Putamen (tissue), 1 donor: Measurements from ENCODE around the gene SUCLG2.
"Not testable (repeated sequence)": the region's sequence is repeated elsewhere in the genome, so short reads cannot be mapped to it uniquely, and the experiment has no call there.

Experiments
- DNase-seq: peaks from one replicate; pipeline ENCODE4 v3.0.0-alpha.2; 2016; ENCODE audit warnings: low spot score

Gene SUCLG2

DNA sequence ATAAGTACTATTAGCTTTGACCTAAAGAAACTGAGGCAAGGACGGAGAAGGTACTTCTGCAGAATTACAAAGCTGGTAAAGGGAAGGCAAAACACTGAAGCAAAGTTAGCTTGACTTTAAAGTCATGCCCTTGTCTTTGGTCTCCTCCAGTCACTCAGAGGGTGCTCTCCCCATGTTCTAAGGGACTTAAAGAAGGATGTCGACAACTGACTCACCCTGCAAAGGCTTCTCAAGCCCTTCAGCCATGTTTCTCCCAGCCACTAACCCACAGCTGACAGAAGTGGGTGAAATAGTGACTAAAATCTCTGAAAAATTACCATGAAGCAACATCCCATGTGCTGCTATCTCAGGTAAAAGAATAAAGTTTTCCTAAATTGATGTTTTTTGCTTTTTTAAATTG is 46.4 kb downstream of the SUCLG2 start:
- DNase-seq = no peak

DNA sequence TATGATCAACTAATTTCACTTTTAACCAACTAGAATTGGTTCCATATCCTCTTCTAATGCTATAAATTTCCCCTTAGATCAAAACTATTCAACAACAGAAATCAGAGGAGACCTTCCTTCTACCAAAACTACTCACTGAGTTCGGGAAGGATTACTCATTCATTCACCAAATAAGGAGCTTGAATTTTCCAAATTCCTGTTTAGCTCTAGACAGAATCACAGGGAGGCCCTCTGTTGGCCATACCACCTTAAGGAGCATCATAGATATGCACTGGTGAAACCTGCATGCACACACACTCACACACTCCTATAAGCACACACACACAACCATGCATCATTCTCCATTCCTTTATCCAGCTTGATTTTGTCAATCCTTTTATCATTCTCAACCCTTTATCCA is 49.0 kb downstream of the SUCLG2 start:
- DNase-seq = no peak

DNA sequence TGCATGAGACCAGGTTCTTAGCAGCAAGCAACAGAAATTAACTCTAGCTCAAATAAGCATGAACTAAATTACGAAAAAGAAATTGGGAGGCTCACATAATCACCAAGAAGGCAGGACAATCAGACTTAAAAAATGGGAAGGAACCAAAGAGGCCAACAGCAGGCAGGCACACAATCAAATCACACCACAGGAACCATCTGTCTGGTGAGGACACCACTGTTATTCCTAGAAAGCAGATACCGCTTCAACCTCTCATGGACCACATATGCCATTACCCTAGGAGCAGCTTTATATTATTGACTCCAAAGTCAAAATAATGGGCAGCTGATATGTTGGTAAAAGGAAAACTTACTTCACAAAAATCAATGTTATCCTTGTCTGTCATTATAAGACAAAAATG is 51.6 kb downstream of the SUCLG2 start:
- no peak for DNase-seq

DNA sequence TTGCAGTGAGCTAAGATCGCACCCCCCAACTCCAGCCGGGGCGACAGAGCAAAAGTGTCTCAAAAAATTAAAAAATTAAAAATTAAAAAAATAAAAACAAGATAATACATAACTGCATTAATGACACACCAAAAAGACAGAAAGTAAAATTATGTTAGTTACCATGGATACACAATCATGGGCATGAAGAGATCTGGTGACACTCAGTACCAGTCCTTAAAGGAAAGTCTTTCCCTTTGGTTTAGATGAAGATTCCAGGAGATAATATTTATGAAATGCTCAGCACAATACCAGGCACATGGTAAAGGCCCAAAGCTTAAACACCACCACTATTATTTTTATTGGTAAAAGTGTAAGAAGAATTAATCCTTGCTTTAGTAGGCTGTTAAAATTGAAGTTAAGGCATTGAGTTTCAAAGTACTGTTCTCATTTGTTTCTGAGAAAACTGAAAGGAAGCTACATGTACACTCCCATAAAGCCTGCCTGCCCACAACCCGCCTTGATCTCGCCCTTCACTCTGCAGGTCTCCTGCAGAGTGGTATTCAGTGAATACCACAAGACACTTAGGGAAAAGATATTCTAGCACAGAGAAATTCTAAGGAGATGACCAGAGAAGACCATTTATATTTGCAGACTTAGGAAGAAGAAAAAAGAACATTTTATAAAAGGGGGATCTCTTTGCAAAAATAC is 52.3 kb downstream of the SUCLG2 start:
- DNase-seq = no peak

DNA sequence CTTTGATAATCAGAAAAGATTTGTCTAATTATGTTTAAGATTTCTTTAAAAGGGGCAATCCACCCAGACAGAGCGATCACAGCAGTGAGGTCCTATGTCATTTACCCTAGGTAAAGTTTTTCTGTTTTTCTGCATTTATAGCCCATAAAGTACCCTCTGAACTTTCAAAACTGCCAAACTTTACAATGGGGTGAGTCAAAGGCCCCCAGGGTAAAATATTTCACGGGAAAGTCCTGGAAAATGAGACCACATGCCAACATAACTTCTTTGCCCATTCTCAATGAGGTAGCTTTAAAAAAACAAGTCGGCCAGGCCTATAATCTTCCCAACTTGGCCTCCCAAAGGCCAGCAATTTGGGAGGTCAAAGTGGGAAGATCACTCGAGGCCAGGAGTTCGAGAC is 53.0 kb downstream of the SUCLG2 start:
- DNase-seq = no peak

DNA sequence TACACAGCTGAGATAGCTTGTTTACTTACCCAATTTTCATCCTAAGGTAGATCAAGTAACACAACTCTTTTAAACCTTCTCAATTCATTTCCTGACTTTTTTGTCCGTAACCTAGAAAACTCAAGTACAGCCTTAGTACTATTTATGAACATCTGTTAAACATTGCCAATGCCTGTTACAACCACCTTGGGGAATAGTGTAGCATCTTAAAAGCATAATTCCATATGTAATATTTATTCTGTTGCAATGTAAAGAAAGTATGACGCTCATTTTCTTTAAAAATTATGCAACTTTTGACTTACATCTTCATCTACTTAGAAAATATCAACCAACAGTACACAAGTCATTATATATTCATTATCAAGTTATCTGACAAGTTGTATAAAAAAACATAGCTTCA is 54.6 kb downstream of the SUCLG2 start:
- no peak for DNase-seq

DNA sequence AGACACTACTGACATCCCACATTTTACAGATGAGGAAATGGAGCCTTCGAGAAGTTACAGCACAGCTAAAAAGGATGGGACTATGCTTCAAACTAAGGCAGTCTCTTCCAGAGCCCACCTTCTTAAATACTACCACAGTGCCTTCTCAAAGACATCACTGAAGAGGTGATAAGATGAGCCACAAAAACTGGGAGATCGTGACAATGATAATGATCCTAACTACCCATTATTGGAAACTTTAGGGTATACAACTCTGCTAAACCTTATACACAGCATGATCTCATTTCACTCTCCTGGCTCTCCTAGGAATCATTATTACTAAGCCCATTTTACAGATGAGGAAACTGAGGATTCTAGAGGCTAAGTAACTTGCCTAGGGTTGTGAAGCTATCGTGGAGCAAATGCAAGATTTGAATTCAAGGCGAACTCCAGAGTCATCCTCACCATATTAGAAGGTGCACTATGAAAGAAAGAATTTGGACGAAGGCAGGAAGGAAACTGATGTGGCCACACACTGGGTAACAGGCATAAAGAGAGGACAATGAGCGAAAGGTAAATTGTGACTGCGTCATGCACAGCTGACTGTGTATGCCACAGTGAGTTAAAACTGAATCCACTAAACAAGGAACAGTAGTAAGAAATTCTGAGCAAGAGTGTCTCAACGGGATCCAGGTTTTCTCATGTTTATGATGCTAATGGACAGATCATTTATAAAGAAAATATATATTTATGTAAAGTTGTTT is 55.4 kb downstream of the SUCLG2 start:
- DNase-seq = no peak

DNA sequence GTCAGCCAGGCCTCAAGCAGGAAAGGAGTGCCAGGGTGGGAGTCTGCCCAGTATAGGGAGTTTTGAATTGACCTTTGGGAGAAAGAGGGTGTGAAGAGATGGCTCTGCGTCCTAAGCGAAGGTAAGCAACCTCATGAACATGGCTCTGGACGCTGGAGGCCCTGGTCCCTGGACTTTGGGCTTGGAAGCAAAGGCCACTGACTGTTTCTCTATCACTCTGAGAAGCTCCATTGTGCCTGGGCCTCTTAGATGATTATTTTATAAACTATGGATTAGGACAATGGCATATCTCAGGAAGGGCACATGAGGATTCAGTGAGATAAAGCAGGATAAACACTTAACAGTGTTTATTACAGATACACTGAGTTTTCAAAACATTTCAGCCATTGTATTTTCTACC is 59.0 kb downstream of the SUCLG2 start:
- DNase-seq = no peak

DNA sequence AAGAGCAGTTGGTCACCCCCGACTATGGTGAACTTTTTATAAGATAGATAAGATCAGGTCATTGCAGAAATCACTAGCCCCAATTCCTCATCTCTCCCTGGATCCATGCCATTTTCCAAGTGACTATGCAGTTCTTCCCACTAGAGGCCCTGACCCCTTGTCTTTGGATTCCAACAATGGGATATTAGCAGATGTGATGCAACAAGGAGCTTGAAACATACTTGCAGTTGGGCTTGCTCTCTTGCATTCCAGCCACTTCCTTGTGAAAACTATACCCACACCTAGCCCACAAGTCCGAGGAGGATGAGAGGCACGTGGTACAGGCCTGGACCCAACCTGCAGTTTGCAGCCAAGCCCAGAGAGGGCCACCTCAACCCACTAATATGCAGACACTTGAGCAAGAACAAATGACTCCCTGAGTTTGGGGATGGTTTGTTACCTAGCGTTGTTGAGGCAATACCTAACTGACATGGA is 60.6 kb downstream of the SUCLG2 start:
- DNase-seq = no peak

DNA sequence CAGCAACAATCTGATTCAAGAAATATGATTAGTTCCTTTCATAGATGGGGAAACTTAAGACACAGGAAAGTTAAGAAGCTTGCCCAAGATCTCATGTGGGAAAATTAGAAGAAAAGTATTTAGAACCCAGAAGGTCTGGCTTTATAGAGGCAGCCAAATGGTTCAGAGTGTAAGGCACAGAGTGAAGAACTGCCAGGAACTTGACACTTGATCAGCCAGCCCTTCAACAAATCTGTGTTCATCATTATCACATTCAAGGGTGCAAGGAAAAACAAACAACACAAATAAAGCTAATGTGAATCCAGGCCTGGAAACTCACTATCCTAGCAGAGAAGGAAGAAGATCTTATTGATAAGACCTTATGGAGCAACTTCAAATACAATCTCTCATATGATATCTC is 62.4 kb downstream of the SUCLG2 start:
- no peak for DNase-seq

DNA sequence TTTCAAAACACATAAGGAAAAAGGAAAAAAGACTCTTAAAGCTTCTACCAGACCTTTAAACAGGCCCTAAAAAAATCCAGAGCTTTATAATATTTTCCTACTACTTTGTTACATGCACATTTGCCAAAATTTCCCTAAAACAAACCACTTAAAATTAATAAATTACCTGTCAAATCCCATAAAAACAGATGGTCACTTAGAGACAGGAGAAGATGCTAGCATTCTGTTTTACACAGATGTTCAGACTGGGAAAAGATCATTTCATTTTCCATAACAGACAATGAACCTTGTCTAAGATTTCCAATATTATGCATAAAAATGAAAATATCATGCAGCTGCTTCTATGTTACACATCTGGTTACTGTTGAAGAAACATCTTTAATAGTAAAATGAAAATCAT is 66.6 kb downstream of the SUCLG2 start:
- DNase-seq = no peak

DNA sequence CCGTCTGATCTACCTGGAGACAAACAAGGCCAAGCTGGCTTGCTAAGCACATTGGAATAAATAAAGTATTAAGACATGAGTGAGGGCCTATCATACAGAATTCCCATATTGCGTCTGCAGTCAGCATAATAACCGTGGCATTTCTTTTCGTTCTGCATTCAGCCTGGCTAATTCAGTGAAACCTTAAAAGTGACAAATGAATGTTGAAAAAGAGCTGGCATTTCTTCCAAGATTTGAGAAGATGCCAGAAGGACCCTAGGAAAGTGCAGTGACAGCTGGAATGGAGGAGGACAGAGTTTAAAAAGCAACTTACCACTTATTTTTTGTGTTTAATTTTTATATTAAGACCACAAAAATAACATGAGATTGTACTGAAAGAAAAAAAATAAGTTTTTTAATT is 67.1 kb downstream of the SUCLG2 start:
- DNase-seq = no peak

DNA sequence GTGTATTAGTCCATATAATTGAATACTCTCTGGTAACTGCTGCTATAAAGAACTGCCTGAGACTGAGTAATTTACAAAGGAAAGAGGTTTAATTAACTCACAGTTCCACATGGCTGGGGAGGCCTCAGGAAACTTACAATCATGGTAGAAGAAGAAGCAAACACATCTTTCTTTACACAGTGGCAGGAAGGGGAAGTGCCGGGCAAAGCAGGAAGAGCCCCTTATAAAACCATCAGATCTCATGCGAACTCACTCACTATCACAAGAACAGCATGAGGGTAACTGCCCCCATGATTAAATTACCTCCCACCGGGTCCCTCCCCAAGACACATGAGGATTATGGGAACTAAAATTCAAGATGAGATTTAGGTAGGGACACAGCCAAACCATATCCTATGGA is 69.8 kb downstream of the SUCLG2 start:
- not testable (repeated sequence) for DNase-seq

DNA sequence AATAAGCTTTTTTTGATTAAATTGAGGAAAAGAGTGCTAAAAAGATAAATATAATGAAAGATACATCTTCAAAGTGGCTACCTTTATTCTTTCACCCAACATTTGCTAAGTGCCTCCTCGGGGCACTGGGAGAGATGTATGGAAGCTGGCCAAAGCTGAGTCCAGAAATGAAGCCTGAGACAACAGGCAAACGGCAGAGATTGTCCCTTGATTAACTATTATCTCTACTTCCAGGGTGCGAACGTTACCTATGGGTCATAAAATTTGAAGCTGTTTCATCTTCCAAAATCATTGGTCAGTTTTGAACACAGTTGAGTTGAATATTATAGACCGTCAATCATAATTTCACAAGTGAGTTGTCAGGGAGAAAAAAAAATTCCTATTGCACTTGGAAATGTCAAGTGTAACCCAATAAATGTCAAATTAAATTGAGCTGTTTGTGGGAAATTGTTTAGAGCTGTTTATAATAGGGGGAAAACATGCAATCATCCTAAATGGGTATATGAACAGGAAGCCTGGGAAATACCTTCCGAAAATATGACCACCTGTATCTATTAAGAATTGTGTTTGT is 73.9 kb downstream of the SUCLG2 start:
- DNase-seq = no peak

DNA sequence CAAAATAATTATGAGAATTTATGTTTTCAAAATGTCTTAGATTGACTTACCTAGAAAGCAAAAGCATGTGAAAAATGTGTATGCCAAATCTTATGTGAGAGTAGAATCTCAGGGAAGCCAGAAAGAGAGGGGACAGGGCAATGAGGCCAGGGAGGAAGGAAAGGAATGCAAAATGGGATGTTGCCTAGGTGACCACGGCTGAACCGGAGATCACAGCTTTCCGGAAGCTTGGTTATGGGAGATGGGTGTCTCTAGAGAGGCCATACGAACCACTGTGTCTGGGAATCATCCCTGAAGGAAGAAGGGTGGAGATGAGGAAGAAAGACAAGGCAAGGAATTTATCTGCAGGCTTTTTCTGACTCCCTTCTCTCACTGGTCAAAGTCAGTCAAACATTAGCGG is 76.0 kb downstream of the SUCLG2 start:
- DNase-seq = no peak

DNA sequence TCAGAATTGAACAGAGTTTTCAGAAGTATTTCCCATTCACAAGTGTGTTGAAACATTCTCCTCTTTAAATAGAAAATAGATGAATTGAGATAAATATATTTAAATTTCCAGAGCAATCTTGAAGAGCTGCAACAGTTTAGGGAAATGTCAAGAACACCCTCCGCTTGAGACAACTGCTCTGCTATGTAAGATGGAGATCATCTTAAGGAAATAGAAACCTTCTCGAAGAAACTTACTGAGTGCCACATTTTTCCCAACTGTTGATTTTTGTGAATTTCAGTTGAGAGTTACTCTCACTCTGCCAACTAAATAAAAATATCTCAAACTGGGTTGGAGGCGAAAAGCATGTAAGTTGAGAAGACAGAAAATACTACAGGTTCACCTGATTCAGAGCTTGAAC is 78.0 kb downstream of the SUCLG2 start:
- DNase-seq = no peak

DNA sequence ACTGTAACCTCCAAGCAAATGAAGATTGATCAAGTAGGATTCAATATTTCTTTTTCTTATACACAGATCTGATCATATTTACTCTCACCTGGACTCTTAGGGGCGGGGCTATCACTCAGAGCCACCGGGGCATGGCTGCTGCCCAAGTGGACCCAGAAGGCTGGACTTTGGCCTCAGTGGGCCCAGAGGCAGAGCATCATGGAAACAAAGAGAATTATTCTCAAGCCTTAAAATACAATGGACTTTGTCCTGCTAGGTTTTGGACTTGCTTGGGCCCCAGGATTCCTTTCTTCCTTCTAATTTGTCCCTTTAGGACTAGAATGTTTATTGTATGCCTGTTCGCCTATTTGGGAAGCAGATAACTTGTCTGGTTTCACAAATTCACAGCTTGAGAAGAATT is 85.1 kb downstream of the SUCLG2 start:
- DNase-seq = no peak

DNA sequence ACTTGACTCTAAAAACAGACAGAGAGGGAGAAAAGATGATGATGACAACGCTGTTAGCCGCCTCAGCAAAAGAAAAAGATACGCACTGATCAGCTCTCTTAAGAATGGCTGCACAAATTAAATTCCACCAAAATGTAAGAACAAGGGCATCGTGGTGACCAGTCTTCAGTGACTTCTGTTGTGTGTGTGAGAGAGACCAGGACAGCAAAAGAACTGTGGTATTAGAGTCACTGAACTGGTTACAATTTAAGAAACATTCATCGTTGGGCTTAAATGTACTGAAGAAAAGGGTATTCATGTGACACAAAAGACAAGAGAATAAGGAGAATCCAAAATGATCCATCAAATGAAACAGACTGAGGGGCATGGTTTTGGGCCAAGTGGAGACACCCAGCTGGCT is 86.5 kb downstream of the SUCLG2 start:
- no peak for DNase-seq

DNA sequence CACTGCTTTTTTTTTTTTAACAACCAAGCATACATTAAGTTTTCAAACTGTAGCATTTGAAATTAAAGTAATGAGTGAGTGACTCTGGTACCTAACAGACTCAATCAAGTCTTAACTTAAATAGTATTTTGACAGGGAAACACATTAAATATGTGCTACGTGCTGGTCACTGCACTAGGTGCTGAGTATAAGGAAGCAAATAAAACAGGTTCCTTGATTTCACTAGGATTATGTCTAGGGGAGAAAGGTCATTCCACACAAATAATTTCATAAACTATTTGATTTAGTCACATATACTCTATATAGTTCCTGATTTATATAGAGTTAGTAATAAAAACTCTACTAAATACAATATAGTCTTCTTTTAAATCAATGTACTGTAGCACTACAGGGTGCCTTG is 89.4 kb downstream of the SUCLG2 start:
- DNase-seq = no peak

DNA sequence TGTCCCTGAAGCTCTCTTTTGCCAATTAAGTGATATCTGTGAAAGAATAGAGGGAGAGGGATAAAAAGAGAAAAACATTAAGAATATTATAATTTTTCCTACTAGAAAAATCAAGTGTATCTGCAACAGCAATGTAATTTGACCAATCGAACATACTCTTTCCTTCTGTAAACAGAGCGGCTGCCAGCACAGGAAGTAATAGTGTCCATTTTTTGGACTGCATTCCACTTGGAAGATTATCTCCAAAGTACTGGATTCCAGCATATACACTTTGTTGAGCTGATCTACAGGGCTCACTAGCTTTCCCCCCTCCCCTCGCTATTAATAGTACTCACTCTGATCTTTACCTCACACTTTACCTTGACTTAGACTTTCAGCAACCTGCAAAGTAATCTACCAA is 90.4 kb downstream of the SUCLG2 start:
- DNase-seq = no peak

DNA sequence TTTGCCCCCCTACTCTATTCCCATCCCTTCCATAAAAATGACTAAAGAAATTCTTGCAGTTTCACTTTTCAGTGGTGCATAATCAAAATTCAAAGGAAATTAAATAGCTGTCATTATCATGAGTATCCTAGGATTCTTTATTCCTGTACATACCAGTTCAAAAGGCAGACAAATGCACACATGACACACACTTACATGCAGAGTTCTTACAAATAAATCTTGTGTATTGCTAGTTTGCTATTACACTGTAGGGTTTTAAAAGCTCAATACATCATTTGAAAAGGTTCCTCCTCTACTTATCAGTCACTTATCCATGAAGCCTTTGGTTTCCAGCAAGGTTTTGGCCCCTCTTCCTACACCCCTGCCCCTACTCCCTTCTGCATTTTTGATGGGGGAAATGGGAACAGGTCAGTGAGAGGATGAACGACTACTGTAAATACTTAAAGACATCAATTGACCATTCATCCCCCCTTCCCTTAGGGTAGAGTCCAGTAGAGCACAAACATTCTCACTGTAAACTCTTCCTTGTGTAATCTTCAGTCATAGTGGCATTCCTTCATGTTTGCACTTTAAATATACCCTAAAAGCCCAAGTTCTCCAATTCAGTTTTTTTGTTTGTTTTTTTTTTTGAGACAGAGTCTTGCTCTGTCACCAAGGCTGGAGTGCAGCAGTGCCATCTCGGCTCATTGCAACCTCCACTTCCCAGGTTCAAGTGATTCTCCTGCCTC is 92.6 kb downstream of the SUCLG2 start:
- DNase-seq = no peak

DNA sequence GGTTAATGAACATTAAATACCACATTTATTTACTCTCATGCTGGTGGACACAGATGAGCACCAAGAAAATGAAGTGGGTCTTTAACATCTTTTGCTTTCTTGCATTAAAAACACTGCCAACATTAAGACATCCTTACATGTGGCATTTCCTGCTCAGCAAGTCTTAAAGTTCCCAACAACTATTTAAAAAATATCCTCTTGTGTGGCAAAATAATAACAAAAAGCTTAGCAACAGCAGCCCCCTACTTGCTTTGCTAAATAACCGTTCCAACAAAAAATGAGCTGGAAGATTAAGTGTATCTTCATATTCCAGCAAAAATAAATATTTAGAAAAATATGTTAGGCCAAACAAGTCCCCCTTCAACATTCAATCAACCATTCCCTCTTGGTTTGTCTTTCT is 93.1 kb downstream of the SUCLG2 start:
- no peak for DNase-seq
